IgD-negative memory B cell (primary cell): ENCODE measurements around the gene GIGYF2. TPM values are rescaled to one million over a fixed set of nuclear protein-coding genes. Genes with fewer than 3 reads are reported as not detected.
A peak's percentile ranks its signal among the peaks of the same experiment; 100 is the strongest.

Experiments used
- H3K27ac Mint-ChIP-seq, 3 donors: one replicate each; pipeline ENCODE4 v1.8.0; 2020 to 2022; ENCODE audit warnings: mild to moderate bottlenecking in 3 of 3, mixed read lengths in 3 of 3, moderate library complexity in 1 of 3
- H3K27me3 Mint-ChIP-seq: one replicate; pipeline ENCODE4 v1.8.0; 2021; ENCODE audit warnings: mixed read lengths
- H3K36me3 Mint-ChIP-seq: one replicate; pipeline ENCODE4 v1.8.0; 2020; ENCODE audit warnings: mild to moderate bottlenecking, mixed read lengths
- H3K4me1 Mint-ChIP-seq, 3 donors: one replicate each; pipeline ENCODE4 v1.8.0; 2020 to 2022; ENCODE audit warnings: mixed read lengths in 3 of 3, mild to moderate bottlenecking in 1 of 3
- H3K4me3 Mint-ChIP-seq, 4 donors: one replicate each; pipeline ENCODE4 v1.8.0; 2020 to 2022; ENCODE audit warnings: mild to moderate bottlenecking in 4 of 4, mixed read lengths in 4 of 4, moderate library complexity in 3 of 4
- H3K9me3 Mint-ChIP-seq, 3 donors: one replicate each; pipeline ENCODE4 v1.8.0; 2020 to 2021; ENCODE audit warnings: mixed read lengths in 3 of 3, mild to moderate bottlenecking in 1 of 3
- polyA plus RNA-seq: library from polyadenylated mRNA; unstranded; fragments of 300-500 nt; fragmentation: Illumina TruSeq; gene quantifications from one replicate; pipeline ENCODE4 v1.2.3, GENCODE V29; 2021

The GIGYF2 gene
- polyA plus RNA-seq, 1 donor from 2014 or later: 24.3 TPM

DNA sequence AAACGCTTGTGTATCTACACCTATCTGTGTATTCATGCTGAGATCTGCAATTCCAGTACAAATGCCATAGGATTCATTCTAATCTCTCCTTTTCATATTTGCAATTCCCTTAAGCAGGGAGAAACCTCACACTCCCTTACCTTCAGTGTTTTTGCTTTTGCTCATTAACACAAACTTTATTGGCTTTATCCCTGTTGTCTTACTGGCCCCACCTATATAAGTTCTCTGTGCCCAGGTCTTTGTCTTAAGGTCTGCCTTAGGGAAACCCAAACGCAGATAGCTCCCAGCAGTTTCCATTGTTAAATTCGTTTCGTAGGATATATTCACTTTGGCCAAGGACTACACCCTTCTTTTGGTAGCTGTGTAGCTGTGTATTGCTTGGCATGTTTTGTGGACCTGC, 169.0 kb downstream of the GIGYF2 start:
- Mint-ChIP-seq H3K4me3 (no peak overlapping the region), H3K27ac (no peak overlapping the region), H3K9me3 (no peaks in the 10 kb centered on the region), H3K36me3 (peaks cover 2% of the 10 kb centered on the region), H3K4me1 (peaks cover 0 to 2% (median 0%) of the 10 kb centered on the region in 3 donors), H3K27me3 (peaks cover 1% of the 10 kb centered on the region)

DNA sequence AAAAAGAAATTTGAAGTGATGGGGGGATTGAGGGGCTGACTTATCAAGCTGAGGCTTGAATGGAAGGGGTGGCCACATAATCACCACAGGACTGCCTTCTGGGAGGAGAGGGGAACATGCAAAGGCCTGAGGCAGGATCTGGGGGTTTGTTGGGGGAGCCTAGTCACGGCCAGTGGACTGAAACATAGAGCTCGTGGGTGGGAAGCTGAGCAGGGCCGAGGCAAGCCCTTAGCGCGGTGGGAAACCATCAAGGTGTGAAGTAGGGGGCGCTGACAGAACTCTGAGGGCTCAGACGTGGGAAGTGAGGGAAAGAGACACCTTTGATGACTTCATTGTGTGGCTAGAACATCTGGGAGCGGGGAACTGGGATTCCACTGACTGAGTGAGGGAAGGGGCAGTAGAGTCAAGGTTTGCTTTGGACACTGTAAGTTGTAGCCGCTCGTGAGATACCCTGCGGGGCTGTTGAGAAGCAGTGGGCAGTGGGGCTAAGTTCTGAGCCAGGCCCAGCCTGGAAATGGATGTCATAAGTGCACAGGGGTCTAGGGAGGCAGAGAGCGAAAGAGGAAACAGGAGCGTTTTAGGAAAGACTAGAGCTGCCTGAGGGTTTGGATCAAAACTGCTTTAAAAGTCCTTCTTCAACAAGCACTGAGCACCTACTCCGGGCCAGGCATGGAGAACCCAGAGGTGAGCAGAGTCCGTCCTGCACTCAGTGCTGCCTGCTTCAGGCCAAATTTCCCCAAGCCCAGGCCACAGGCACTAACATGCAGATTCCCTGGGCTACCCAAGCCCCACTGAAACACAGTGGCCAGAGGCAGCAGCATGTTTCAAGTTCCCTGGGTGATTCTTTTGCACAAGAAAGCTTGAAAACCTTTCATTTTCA, 172.2 kb downstream of the GIGYF2 start:
- H3K27ac Mint-ChIP-seq: no peak overlapping the region
- peaks cover 2 to 5% (median 3%) of the 10 kb centered on the region in 3 donors for H3K4me1 Mint-ChIP-seq
- H3K9me3 Mint-ChIP-seq: no peaks in the 10 kb centered on the region
- peaks cover 1% of the 10 kb centered on the region for H3K27me3 Mint-ChIP-seq
- no peak overlapping the region for H3K4me3 Mint-ChIP-seq
- H3K36me3 Mint-ChIP-seq: peaks cover 2% of the 10 kb centered on the region

DNA sequence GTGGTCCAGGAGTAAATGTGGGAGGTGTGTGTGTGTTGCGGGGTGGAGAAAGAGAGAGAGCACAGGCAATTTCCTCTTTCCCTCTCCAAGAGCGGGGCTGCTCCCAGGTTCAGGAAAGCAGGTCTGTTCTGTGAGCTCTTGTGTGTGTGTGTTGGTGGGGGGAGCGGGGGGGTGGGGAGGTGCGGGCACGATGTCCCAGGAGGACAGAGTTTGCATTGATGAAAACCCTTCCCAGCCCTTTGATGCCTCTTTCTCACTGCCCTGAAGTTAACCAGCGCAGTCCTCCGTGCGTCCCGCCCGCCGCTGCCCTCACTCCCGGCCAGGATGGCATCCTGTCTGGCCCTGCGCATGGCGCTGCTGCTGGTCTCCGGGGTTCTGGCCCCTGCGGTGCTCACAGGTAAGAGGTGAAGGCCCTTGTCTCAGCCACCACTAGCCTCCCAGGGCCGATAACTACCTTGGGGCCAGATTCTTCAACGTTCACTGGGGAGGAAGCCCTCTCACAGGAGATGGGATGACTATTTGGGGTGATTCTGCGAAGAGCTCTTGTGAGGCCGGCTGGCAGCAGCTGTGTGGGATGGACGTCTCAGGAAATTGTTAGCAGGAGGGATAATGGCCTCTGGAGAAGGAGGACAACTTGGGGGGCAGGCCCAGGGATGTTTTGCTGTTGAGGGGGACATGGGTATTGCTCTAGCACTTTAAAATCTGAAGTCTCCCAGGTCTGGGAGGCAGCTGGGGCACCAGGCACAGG, 173.1 kb downstream of the GIGYF2 start, which contains the start of gene SNORC:
TSS of gene SNORC (plus strand) at position 247 of the 748 bp plus-strand sequence. CDS start at position 325, 78 bp downstream.
- no peaks in the 10 kb centered on the region for H3K9me3 Mint-ChIP-seq
- peaks cover 2 to 5% (median 5%) of the 10 kb centered on the region in 3 donors for H3K4me1 Mint-ChIP-seq
- H3K4me3 Mint-ChIP-seq: peak within 1 kb of the TSS in 1 of 4 donors; percentile 40
- H3K27ac Mint-ChIP-seq: no peak within 1 kb of the TSS
- H3K27me3 Mint-ChIP-seq: peaks cover 4% of the 10 kb centered on the region
- peaks cover 2% of the 10 kb centered on the region for H3K36me3 Mint-ChIP-seq

DNA sequence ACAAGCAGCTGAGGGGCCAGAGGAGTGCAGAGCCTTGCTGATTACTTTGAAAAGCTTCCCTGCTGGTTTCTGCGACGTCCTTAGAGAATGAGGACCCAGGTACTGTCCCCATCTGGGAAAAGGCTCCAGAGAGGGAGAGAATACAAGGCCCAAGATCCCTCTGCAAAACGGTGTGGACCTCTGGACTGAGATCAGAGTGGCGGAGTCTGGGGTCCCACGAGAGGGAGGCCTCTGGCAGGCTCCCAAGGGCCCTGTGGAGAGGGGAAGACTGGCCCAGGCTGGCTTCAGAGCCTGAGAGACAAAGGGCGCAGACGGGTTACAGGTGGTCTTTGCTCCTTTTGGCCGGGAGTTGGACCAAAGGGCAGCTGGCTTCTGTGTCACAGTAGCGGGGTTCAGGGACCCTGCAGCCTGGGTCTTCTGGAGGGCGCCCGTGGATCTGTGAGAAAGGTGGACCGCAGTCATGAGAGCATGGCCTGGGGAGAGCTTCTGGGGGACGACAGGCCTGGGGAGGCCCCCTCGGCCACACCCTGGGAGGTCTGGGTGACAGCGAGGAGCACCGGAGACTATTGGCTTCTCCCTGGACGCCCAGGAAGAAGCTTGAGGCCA, 173.7 kb downstream of the GIGYF2 start:
- Mint-ChIP-seq H3K4me3 (peak overlapping the region in 1 of 4 donors; percentile 40), H3K27ac (no peak overlapping the region), H3K27me3 (peaks cover 4% of the 10 kb centered on the region), H3K9me3 (no peaks in the 10 kb centered on the region), H3K4me1 (peaks cover 2 to 10% (median 5%) of the 10 kb centered on the region in 3 donors), H3K36me3 (peaks cover 2% of the 10 kb centered on the region)

DNA sequence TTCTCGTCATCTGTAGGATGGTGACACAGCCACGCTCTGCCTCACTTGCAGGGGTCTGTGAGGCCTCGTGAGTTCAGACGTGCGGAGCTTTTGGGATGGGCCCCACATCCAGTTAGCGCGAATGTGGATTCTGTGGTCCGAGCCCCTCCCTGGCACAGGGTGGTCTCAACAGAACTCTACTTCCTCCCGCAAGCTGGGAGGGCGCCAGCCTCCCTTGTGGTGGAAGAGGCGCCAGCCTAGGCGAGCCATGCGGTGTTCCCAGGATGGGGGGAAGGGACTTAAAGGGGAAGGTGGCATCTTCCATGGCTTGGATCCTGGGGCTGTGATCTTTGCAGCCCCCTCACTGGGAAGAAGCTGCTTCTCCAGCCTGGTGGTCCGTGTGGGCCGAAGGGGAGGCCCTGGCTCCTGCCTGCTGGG, 174.3 kb downstream of the GIGYF2 start:
- H3K27me3 Mint-ChIP-seq: peaks cover 4% of the 10 kb centered on the region
- H3K27ac Mint-ChIP-seq: no peak overlapping the region
- no peaks in the 10 kb centered on the region for H3K9me3 Mint-ChIP-seq
- H3K36me3 Mint-ChIP-seq: peaks cover 2% of the 10 kb centered on the region
- H3K4me1 Mint-ChIP-seq: peaks cover 2 to 10% (median 5%) of the 10 kb centered on the region in 3 donors
- H3K4me3 Mint-ChIP-seq: no peak overlapping the region

DNA sequence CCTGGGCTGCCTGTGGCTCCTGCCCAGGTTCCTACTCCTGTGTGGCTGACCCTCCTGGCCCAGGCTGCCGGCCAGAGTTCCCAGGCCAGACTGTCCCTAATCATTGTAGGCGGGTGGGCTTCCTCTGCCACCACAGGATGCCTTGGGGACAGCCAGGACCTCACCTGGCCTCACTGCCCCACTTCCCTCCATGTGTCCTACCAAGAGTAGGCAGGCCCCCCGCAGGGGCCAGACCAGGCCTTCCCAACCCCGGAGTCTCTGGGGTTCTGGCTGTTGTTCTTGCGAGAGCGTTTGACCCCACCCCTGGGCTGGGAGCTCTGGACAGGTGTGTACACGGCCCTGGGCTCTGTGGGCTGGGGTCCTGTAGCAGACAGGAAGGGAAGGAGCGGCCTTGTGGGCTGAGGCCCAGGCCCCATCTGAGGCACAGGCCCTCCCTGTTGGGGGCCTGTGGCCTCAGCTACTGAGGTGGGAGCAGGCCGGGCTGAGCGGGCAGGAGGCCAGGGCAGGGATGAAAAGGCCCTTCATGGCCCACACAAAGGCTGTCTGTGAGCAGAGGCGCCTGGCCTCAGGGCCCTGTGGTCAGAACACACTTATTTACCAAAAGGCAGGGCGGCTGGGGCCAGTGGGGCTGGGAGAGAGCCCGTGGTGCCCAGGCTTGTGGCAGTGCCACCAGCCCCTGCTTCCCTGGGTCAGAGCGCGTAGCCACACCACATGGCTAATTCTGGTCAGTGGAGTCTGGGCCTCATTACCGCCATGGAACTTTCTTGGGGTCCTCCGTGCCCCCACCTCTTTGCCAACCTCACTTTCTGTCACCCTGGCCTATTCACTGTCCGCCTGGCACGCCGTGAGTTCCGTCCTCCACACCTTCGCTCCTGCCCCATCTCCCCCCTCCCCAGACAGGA, 175.0 kb downstream of the GIGYF2 start:
- H3K9me3 Mint-ChIP-seq: no peaks in the 10 kb centered on the region
- H3K4me1 Mint-ChIP-seq: peaks cover 2 to 10% (median 5%) of the 10 kb centered on the region in 3 donors
- peaks cover 2% of the 10 kb centered on the region for H3K36me3 Mint-ChIP-seq
- H3K27me3 Mint-ChIP-seq: peaks cover 4% of the 10 kb centered on the region
- no peak overlapping the region for H3K27ac Mint-ChIP-seq
- peak overlapping the region in 1 of 4 donors; percentile 20 for H3K4me3 Mint-ChIP-seq

DNA sequence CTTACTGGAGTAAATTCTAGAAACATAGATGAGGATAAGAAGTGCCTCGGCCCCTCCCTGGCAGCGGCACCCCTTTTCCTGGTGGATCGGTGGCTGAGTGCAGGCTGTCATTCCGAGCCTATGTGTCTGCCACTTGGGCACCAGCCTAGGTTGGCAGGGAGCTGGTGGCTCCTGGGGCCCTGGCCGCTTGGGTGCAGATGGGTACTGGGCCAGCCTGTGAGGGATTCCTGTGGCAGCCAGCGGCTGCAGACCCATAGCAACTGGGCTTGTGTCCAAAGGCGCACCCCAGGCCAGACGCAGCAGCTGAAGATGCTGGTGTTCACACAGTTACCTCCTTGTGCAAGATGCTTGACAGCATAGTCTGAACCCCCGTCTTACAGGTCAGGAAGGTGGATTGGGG, 175.7 kb downstream of the GIGYF2 start:
- no peaks in the 10 kb centered on the region for H3K9me3 Mint-ChIP-seq
- H3K27me3 Mint-ChIP-seq: peaks cover 4% of the 10 kb centered on the region
- no peak overlapping the region for H3K27ac Mint-ChIP-seq
- peaks cover 4 to 10% (median 5%) of the 10 kb centered on the region in 3 donors for H3K4me1 Mint-ChIP-seq
- H3K4me3 Mint-ChIP-seq: peak overlapping the region in 1 of 4 donors; percentile 20
- H3K36me3 Mint-ChIP-seq: no peaks in the 10 kb centered on the region

DNA sequence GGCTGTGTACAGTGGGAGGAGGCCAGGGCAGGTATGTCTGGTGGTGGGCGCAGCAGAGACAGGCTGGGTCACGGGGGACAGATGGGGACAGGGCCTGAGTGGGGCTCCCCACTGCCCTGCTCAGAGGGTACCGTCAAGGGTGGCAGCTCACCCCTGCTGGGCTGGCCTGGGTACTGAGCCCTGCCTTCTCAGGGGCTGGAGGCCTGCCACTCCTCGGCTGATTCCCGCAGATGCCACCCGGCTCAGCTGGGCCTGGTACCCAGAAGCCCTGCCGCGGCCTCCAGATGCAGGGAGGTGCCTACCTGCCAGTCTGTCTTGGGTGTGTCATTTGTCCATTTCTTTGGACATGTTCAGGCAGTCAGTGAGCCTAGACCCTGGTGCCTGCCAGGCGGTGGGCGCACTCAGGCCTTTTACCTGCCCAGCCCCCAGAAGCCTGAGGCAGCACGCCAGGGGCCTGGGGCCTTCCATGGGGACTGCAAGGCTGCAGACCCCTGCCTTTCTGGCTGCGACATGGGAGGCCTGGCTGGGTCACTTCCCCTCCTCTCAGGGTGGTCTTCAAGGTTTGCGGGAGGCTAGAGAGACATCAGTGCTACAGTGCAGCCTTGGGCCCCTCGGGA, 176.3 kb downstream of the GIGYF2 start:
- Mint-ChIP-seq H3K9me3 (no peaks in the 10 kb centered on the region), H3K27me3 (peaks cover 4% of the 10 kb centered on the region), H3K4me3 (no peak overlapping the region), H3K36me3 (no peaks in the 10 kb centered on the region), H3K4me1 (peaks cover 4 to 10% (median 5%) of the 10 kb centered on the region in 3 donors), H3K27ac (no peak overlapping the region)

DNA sequence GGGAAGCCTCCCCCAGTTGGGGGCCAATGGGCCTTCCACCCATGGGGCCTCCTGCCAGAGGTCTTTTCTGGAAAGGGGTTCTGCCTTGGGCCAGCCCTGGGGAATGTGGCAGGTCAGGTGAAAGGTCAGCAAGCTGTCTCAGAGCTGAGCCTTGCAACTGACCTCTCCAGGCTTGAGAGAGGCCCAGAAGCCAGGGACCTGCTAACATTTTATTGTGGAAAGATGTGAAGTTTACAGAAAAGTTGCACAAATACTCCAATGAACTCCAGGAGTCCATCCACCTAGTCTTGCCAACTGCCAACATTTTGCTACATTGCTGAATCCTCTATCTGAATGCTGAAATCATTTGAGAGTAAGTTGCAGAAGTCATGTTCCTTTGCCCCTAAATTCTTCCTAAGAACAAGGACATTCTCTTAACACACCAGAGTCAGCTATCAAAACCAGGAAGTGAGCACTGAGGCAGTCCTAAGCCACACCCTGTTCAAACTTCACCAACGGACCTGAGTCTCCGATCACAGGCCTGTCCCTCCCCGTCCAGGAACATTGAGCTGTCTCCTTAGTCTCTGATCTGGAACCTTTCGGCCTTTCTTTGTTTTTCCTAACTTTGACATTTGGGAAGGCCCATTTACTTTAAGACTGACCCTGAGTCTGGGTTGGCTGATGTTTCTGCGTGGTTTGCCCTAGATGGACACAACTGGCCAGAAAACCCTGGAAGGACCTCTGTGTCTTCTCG, 176.9 kb downstream of the GIGYF2 start:
- H3K4me3 Mint-ChIP-seq: peak overlapping the region; percentile 1 to 43 (median 23)
- no peaks in the 10 kb centered on the region for H3K36me3 Mint-ChIP-seq
- no peaks in the 10 kb centered on the region for H3K9me3 Mint-ChIP-seq
- peaks cover 4 to 10% (median 5%) of the 10 kb centered on the region in 3 donors for H3K4me1 Mint-ChIP-seq
- peaks cover 4% of the 10 kb centered on the region for H3K27me3 Mint-ChIP-seq
- H3K27ac Mint-ChIP-seq: peak overlapping the region in 2 of 3 donors; percentile 21 to 44

DNA sequence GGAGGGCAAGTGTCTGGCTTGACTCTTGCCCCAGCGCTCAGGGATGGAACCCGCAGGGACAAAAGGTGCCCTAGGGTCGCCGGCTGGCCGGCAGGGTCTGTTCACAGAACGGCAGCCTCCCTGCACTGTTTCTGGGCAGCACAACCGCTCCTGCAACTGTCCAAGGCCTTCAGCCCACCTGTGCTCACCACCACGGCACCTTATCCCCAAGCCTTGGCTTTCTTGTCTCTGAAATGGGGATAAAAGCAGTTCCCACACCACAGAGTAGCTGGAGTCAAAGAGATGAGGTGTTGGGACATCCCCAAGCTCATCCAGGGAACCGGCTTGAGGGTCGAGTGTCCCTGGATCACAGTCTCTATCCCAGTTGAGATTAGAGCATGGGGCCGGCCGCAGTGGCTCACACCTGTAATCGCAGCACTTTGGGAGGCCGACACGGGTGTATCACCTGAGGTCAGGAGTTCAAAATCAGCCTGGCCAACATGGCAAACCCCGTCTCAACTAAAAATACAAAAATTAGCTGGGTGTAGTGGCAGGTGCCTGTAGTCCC, 177.6 kb downstream of the GIGYF2 start:
- Mint-ChIP-seq H3K27me3 (peaks cover 3% of the 10 kb centered on the region), H3K9me3 (no peaks in the 10 kb centered on the region), H3K36me3 (no peaks in the 10 kb centered on the region), H3K4me1 (peaks cover 2 to 10% (median 5%) of the 10 kb centered on the region in 3 donors), H3K27ac (peak overlapping the region in 1 of 3 donors; percentile 21), H3K4me3 (peak overlapping the region in 3 of 4 donors; percentile 30 to 84 (median 37))

DNA sequence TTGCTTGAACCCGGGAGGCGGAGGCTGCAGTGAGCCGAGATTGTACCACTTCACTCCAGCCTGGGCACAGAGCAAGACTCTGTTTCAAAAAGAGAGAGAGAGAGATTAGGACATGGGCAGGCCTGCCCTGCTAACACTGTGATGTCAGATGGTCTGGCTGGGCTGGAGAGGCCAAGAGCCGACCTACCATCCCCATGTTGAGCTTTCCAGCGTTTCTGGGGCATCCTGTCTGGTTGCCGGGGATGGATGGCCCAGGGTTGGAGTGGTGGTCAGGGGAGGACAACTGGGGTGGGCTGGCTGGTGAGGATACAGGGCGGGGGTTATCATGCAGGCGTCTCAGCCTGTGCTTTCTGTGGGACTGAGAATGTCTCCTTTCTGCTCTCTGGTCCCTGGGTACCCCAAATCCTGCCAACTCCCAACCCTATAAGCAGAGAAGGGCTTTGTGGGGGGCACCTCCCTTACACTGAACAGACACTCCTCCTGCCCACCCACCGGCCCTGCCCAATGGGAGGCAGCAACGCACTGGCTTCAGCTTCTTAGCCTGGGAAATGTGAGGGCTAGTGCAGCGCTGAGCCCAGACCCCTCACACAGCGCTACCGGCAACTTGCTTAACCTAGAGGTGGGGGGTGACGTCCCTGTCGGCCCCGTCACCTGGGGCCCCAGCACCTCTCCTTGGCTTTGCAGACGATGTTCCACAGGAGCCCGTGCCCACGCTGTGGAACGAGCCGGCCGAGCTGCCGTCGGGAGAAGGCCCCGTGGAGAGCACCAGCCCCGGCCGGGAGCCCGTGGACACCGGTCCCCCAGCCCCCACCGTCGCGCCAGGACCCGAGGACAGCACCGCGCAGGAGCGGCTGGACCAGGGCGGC, 178.4 kb downstream of the GIGYF2 start:
- H3K36me3 Mint-ChIP-seq: no peaks in the 10 kb centered on the region
- peak overlapping the region; percentile 37 to 87 (median 78) for H3K4me3 Mint-ChIP-seq
- H3K27ac Mint-ChIP-seq: peak overlapping the region in 1 of 3 donors; percentile 55
- H3K27me3 Mint-ChIP-seq: peaks cover 3% of the 10 kb centered on the region
- H3K9me3 Mint-ChIP-seq: no peaks in the 10 kb centered on the region
- H3K4me1 Mint-ChIP-seq: peaks cover 2 to 10% (median 5%) of the 10 kb centered on the region in 3 donors
